Activated CD4-positive, alpha-beta T cell treated with anti-CD3 and anti-CD28 coated beads, Interleukin-2, amount 10 ng/mL, durations not matched to agents 7 days and 5 days (primary cell): ENCODE measurements around the gene EFNA5. TPM values are rescaled to one million over a fixed set of nuclear protein-coding genes. Genes with fewer than 3 reads are reported as not detected.

Experiments used
- CTCF ChIA-PET: fragments of 350-600 bp; sonication (Branson Sonifier 250); formaldehyde crosslinking; loops from one replicate; lab custom pipeline; 2021; ENCODE audit warnings: antibody characterized with exemption; lab: Charles Lee
- POLR2A ChIA-PET: fragments of 350-600 bp; sonication (Branson Sonifier 250); formaldehyde crosslinking; loops from one replicate; lab custom pipeline; 2021; ENCODE audit warnings: antibody characterized with exemption; lab: Charles Lee
- DNase-seq: peaks from one replicate; pipeline ENCODE4 v3.0.0-alpha.2; 2020
- H3K27ac Mint-ChIP-seq: one replicate; pipeline ENCODE4 v1.8.0; 2021; ENCODE audit warnings: mild to moderate bottlenecking, moderate library complexity, mixed read lengths
- H3K27me3 Mint-ChIP-seq: one replicate; pipeline ENCODE4 v1.8.0; 2021; ENCODE audit warnings: mixed read lengths
- H3K36me3 Mint-ChIP-seq: one replicate; pipeline ENCODE4 v1.8.0; 2021; ENCODE audit warnings: low read depth, mixed read lengths
- H3K4me1 Mint-ChIP-seq: one replicate; pipeline ENCODE4 v1.8.0; 2021; ENCODE audit warnings: mixed read lengths
- H3K4me3 Mint-ChIP-seq: one replicate; pipeline ENCODE4 v1.8.0; 2021; ENCODE audit warnings: mild to moderate bottlenecking, moderate library complexity, mixed read lengths
- H3K9me3 Mint-ChIP-seq: one replicate; pipeline ENCODE4 v1.8.0; 2021; ENCODE audit warnings: mixed read lengths
- total RNA-seq, 2 experiments: library from RNA; stranded (reverse); gene quantifications; one replicate each; pipeline ENCODE4 v1.2.3, GENCODE V29; 2021

EFNA5 gene
- total RNA-seq, 2 experiments from 2014 or later = not detected

- no peak overlapping the region for H3K27ac Mint-ChIP-seq
- no peaks in the 10 kb centered on the region for H3K4me1 Mint-ChIP-seq
- no peak for DNase-seq
- H3K9me3 Mint-ChIP-seq = no peaks in the 10 kb centered on the region
- CTCF ChIA-PET = no interaction called here
- no peaks in the 10 kb centered on the region for H3K36me3 Mint-ChIP-seq
- H3K27me3 Mint-ChIP-seq = peaks cover 25% of the 10 kb centered on the region
- no peak overlapping the region for H3K4me3 Mint-ChIP-seq
- POLR2A ChIA-PET = no interaction called here
Measured at GRCh38 chr5:107652839-107653607, 17.7 kb downstream of the EFNA5 start.

- no peak for DNase-seq
- Mint-ChIP-seq H3K27ac (no peak overlapping the region), H3K4me3 (no peak overlapping the region), H3K27me3 (peaks cover 24% of the 10 kb centered on the region), H3K4me1 (no peaks in the 10 kb centered on the region), H3K36me3 (no peaks in the 10 kb centered on the region), H3K9me3 (no peaks in the 10 kb centered on the region)
- ChIA-PET POLR2A (no interaction called here), CTCF (no interaction called here)
Measured at GRCh38 chr5:107652408-107652807, 18.3 kb downstream of the EFNA5 start.

GRCh38 chr5:107651325-107651724, 19.4 kb downstream of the EFNA5 start:
- ChIA-PET POLR2A (no interaction called here), CTCF (no interaction called here)
- H3K27ac Mint-ChIP-seq = no peak overlapping the region
- H3K27me3 Mint-ChIP-seq = peaks cover 26% of the 10 kb centered on the region
- no peaks in the 10 kb centered on the region for H3K4me1 Mint-ChIP-seq
- no peaks in the 10 kb centered on the region for H3K9me3 Mint-ChIP-seq
- no peaks in the 10 kb centered on the region for H3K36me3 Mint-ChIP-seq
- H3K4me3 Mint-ChIP-seq = no peak overlapping the region
- no peak for DNase-seq

- H3K4me1 Mint-ChIP-seq = no peaks in the 10 kb centered on the region
- no peaks in the 10 kb centered on the region for H3K9me3 Mint-ChIP-seq
- ChIA-PET CTCF (no interaction called here), POLR2A (no interaction called here)
- H3K27ac Mint-ChIP-seq = no peak overlapping the region
- peaks cover 9% of the 10 kb centered on the region for H3K27me3 Mint-ChIP-seq
- no peaks in the 10 kb centered on the region for H3K36me3 Mint-ChIP-seq
- H3K4me3 Mint-ChIP-seq = no peak overlapping the region
- DNase-seq = no peak
Measured at GRCh38 chr5:107646418-107646817, 24.3 kb downstream of the EFNA5 start.

- H3K27me3 Mint-ChIP-seq = peaks cover 3% of the 10 kb centered on the region
- H3K36me3 Mint-ChIP-seq = no peaks in the 10 kb centered on the region
- no peak for DNase-seq
- H3K4me1 Mint-ChIP-seq = no peaks in the 10 kb centered on the region
- no peaks in the 10 kb centered on the region for H3K9me3 Mint-ChIP-seq
- POLR2A ChIA-PET = no interaction called here
- H3K4me3 Mint-ChIP-seq = no peak overlapping the region
- CTCF ChIA-PET = interaction anchor here (1.2 kb wide), 1 partner anchor 13 kb away, joined by 4 read pairs; no protein-coding TSS in a partner anchor
- no peak overlapping the region for H3K27ac Mint-ChIP-seq
Measured at GRCh38 chr5:107640568-107640967, 30.2 kb downstream of the EFNA5 start.

GRCh38 chr5:107639990-107640389, 30.7 kb downstream of the EFNA5 start:
- DNase-seq = no peak
- Mint-ChIP-seq H3K4me1 (no peaks in the 10 kb centered on the region), H3K27me3 (peaks cover 5% of the 10 kb centered on the region), H3K9me3 (no peaks in the 10 kb centered on the region), H3K36me3 (no peaks in the 10 kb centered on the region), H3K4me3 (no peak overlapping the region), H3K27ac (no peak overlapping the region)
- CTCF ChIA-PET = interaction anchor here (1.2 kb wide), 1 partner anchor 12 kb away, joined by 4 read pairs; no protein-coding TSS in a partner anchor
- POLR2A ChIA-PET = no interaction called here

GRCh38 chr5:107636555-107636954, 34.2 kb downstream of the EFNA5 start:
- Mint-ChIP-seq H3K36me3 (no peaks in the 10 kb centered on the region), H3K4me1 (no peaks in the 10 kb centered on the region), H3K4me3 (no peak overlapping the region), H3K27me3 (peaks cover 9% of the 10 kb centered on the region), H3K9me3 (no peaks in the 10 kb centered on the region), H3K27ac (no peak overlapping the region)
- ChIA-PET CTCF (no interaction called here), POLR2A (no interaction called here)
- DNase-seq = no peak

- Mint-ChIP-seq H3K36me3 (no peaks in the 10 kb centered on the region), H3K27ac (no peak overlapping the region), H3K4me3 (no peak overlapping the region), H3K9me3 (no peaks in the 10 kb centered on the region), H3K4me1 (no peaks in the 10 kb centered on the region), H3K27me3 (peaks cover 9% of the 10 kb centered on the region)
- POLR2A ChIA-PET = no interaction called here
- CTCF ChIA-PET = no interaction called here
- no peak for DNase-seq
Measured at GRCh38 chr5:107636068-107636467, 34.7 kb downstream of the EFNA5 start.

GRCh38 chr5:107634981-107635848, 35.5 kb downstream of the EFNA5 start:
- no peak overlapping the region for H3K27ac Mint-ChIP-seq
- no peaks in the 10 kb centered on the region for H3K4me1 Mint-ChIP-seq
- no peaks in the 10 kb centered on the region for H3K36me3 Mint-ChIP-seq
- no peak for DNase-seq
- no peak overlapping the region for H3K4me3 Mint-ChIP-seq
- POLR2A ChIA-PET = no interaction called here
- peaks cover 9% of the 10 kb centered on the region for H3K27me3 Mint-ChIP-seq
- H3K9me3 Mint-ChIP-seq = no peaks in the 10 kb centered on the region
- CTCF ChIA-PET = no interaction called here

GRCh38 chr5:107633171-107633901, 37.4 kb downstream of the EFNA5 start:
- Mint-ChIP-seq H3K36me3 (no peaks in the 10 kb centered on the region), H3K27me3 (peaks cover 9% of the 10 kb centered on the region), H3K9me3 (no peaks in the 10 kb centered on the region), H3K27ac (no peak overlapping the region), H3K4me1 (no peaks in the 10 kb centered on the region), H3K4me3 (no peak overlapping the region)
- CTCF ChIA-PET = no interaction called here
- POLR2A ChIA-PET = no interaction called here
- no peak for DNase-seq

GRCh38 chr5:107631805-107632362, 38.9 kb downstream of the EFNA5 start:
- ChIA-PET POLR2A (no interaction called here), CTCF (no interaction called here)
- Mint-ChIP-seq H3K27ac (no peak overlapping the region), H3K9me3 (no peaks in the 10 kb centered on the region), H3K4me1 (no peaks in the 10 kb centered on the region), H3K36me3 (no peaks in the 10 kb centered on the region), H3K27me3 (peaks cover 9% of the 10 kb centered on the region), H3K4me3 (no peak overlapping the region)
- no peak for DNase-seq

- ChIA-PET POLR2A (no interaction called here), CTCF (interaction anchor here (0.6 kb wide), 1 partner anchor 458 kb away, joined by 3 read pairs; no protein-coding TSS in a partner anchor)
- Mint-ChIP-seq H3K4me3 (no peak overlapping the region), H3K27me3 (peaks cover 8% of the 10 kb centered on the region), H3K4me1 (no peaks in the 10 kb centered on the region), H3K36me3 (no peaks in the 10 kb centered on the region), H3K27ac (no peak overlapping the region), H3K9me3 (no peaks in the 10 kb centered on the region)
- DNase-seq = no peak
Measured at GRCh38 chr5:107630184-107630583, 40.6 kb downstream of the EFNA5 start.
